ENCODE data around the gene PGBD5.

Gene PGBD5

GRCh38 chr1:230371923-230372703, 54.0 kb downstream of the PGBD5 start:
- no peak for DNase-seq

DNA sequence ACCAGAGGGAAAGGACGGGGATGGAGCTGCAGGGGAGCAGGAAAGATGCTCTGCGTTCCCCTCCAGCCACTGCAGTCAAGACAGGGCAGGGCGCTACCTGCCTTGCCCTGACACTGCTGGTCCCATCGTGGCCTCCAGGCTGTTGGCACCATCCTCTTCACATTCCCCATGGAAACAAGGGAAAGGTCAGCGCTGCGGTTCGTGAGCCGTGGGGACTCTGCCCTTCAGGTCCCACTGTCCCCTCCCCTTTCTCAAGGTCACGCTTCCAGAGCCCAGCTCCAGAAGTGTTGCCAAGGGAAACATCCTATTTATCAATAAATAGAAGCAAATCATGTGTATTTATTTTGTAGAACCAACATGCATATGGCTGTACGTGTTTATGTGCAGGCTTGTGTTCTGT, 56.0 kb downstream of the PGBD5 start:
- DNase-seq: no peak

DNA sequence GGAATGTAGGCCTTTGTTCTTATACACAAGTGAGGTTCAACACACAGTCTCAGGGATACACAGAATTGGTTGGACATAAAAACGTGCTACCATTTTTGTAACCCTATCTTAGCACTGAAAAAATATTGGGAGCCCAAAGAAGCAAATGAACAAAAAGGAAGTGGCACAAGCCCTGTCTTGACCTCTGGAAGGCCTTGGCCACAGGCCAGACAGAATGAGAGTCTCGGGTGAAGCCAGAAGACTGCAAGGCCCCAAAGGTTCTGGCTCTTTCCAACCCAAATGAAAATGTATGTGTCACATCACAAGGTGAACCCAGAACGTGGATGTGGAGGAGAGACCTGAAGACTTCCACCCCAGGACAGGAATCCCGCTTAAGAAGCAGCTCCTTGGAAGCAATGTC, 57.3 kb downstream of the PGBD5 start:
- no peak for DNase-seq

- no peak for DNase-seq
Observed at GRCh38 chr1:230368363-230368762, 57.8 kb downstream of the PGBD5 start.

DNA sequence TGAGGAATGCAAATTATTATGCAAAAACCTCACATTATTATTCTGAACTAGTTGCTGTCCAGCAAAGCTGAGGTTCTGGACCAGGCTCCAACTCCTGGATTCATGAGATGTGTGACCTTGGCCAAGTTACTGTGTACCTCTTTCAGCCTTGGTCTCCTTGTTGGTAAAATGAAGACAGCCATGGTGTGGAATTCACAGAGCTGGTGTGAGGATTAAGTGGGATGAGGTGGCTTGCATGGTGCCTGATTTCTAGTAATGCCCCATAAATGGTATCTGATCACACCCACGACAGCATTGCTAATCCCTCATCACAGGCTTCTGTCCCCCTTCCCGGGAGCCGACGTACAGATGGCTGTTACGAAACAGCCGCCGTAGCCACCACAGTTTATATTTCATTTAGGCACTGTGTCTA, 59.6 kb downstream of the PGBD5 start:
- DNase-seq: no peak

- no peak for DNase-seq
Observed at GRCh38 chr1:230365723-230366307, 60.3 kb downstream of the PGBD5 start.

DNA sequence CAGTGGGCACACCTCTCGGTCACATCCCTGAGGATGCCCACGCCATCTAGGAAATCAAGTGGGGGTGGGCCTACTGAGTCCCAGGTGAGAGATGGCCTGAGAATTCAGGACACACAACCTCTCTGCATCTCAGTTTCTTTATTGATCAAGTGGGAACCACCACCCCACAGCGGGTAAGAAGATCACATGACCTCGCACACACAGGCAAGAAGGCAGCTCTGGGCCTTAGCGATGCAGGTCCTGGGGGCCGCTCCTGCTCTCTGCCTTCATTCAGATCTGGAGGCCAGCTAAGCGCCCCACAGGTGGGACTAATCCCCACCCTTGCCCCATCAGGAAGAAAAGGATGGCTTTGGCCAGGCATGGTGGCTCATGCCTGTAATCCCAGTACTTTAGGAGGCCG, 63.2 kb downstream of the PGBD5 start:
- no peak for DNase-seq

GRCh38 chr1:230361941-230362340, 64.2 kb downstream of the PGBD5 start:
- no peak for DNase-seq

DNA sequence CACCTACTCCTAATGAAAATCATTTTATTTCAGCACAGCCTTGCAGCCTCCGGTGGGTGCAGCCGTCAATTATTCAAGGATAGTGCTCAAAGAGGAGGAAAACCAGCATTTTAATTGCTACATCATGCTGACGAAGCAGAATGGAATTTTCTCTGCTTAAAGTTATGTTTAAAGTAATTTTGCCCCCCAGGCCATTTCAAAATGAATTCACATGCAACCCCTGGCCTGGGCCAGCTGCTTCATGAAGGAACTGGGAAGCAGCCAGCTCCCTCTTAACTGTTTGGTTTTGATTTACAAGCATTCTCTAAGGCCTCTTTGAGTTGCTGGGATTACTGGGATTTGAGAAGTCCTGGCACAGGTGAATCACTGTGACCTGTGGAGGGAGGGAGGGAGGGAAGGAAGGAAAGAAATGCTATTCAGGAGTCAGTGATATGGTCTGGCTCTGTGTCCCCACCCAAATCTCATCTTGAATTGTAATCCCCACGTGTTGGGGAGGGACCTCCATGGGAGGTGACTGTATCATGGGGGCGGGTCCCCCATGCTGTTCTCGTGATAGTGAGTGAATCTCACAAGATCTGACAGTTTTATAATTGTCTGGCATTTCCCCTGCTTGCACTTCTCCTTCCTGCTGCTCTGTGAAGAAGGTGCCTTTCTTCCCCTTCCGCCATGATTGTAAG, 66.0 kb downstream of the PGBD5 start:
- DNase-seq: no peak

DNA sequence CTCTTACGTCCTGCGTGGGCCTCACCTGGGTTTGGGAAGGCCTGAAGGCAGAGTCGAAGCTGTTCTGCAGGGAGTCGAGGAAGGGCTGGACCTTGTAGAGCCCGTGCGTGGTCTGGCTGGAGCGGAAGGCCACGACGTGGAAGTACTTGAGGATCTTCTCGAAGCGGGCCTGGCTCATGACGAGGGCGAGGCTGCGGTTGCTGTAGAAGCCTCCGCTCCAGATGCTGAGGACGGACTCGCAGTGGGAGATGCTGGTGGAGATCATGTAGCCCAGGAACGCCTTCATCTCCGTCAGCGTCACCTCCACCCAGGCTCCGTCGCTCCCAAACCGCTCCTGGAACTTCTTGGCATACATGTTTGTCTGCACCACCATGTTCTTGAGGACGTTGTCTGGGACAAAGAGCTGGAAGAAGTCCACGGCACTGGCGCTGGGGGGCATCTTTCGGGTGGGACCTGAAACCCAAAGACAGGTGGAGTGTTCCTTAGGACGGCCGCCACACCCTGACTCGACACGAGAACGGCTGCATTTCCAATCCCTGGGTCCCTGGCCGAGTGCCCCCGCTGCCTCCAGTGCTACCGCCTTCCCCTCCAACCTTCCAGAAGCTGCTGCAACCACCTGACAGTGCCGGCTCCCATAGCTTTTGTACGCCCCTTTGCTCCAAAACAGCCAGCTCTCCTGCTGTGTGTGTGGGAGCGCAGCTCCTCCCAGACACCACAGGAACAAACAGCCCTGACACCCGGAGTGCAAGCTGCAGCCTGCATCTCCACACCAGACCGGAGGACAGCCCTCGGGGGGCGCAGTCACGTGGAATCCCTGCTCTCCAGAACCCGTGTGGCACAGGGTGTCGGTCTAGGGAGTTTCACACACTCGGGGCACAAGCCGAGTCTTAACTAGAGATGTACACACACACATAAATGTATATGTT, 69.0 kb downstream of the PGBD5 start:
- no peak for DNase-seq

GRCh38 chr1:230356190-230356589, 69.9 kb downstream of the PGBD5 start:
- no peak for DNase-seq

DNA sequence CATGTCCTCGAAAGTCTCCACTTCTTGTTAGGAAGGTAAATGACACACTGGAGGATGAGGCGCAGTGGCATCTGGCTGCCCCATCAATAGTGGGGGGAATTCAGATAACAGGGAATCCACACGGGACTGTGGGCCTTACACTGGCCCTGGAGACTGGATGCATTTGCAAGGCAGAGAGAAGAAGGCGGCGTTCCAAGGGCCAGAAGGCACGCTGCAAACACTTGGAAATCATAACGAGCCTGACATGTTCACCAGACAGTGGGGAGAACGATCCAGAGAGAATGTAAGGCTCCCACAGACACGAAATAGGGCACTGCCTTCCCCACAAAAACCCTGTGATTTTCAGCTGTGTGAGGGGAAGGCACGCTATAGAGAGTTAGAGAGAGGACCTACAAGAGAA, 70.5 kb downstream of the PGBD5 start:
- DNase-seq: no peak

DNA sequence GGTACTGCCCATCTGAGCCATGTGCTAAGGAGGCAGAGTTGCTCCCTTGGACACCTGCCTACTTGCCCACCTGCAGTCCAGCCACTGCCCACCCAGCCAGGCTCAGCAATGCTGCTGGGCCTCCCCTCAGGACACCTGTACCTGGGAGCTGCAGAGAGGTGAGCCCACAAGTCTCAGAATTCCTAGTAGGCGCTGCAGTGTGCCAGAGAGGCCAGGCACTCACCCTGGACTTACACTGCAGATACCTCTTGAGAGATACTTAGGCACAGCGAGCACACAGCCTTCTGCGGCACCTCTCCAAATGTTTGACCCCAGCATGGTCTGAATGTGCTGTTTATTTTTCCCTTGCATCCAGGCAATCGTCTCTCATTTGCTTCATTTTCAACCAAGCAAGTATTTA, 71.0 kb downstream of the PGBD5 start:
- DNase-seq: no peak

- no peak for DNase-seq
Observed at GRCh38 chr1:230354005-230354404, 72.1 kb downstream of the PGBD5 start.

- no peak for DNase-seq
Observed at GRCh38 chr1:230352537-230352936, 73.6 kb downstream of the PGBD5 start.

DNA sequence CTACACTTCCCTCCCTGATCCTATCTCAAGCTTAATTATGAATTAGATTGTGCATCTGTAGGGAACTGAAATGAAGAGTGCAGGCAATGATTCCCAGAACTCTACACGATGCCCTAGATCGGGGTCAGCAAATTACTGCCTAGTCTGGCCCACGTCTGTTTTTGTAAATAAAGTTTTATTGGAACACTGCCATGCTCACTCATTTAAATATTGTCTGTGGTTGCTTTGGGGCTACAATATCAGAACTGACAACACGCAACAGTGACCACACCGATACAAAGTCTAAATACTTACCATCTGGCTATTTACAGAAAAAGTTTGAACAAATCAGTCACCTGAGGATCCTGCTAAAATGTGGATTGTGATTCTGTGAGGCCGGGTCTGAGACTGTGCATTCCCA, 74.1 kb downstream of the PGBD5 start:
- no peak for DNase-seq

- no peak for DNase-seq
Observed at GRCh38 chr1:230351514-230351913, 74.6 kb downstream of the PGBD5 start.

- DNase-seq: no peak
Observed at GRCh38 chr1:230350208-230350921, 75.8 kb downstream of the PGBD5 start.

DNA sequence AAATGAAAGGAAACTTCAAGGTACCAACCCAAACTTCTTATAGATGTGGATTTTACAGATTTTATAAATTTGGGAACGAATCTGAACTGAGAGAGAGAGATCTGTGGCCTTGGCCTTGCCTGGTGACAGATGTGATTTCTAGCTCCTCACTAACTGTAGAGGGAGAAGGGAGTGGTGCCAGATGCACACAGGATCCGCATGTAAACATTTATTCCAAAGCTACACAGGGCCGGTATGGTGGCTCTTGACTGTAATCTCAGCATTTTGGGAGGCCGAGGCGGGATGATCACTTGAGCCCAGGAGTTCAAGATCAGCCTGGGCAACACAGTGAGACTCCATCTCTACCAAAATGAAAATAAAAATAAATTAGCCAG, 77.1 kb downstream of the PGBD5 start:
- DNase-seq: no peak

DNA sequence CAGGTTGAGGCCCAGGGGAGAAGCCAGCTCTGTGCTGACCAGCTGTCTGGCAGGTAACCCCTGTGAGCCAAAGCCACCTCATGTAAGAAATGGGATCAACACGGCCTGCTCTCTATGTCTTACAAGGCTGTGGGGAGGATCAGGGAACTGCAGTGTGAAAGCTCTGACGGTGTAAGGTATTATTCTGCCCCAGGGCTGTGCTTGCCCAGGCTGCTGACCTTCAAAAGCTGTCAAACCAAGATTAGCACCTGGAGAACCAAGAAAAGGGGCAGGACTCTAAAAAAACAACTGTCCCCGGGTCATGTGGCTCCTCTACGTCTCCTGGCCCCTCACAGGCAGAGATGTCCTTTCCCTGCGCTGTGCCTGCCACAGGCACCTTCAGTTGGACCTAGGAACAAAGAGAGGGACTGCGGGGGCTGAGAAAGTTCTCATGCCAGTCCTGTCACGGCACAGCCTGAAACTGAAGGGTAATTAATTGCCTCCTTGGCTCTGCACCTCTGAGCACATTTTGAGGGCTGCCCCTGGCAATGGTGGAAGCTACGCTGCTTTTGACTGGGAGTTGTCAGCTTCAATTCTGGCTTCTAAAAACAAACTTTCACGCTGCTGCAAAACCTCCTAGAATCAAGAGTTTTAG, 77.6 kb downstream of the PGBD5 start:
- no peak for DNase-seq

GRCh38 chr1:230347896-230348295, 78.2 kb downstream of the PGBD5 start:
- DNase-seq: no peak

Data from activated gamma-delta T cell (primary cell).